GM19438 (cell line): ENCODE measurements around the gene RHOXF2.
"Not testable (repeated sequence)": the region's sequence is repeated elsewhere in the genome, so short reads cannot be mapped to it uniquely, and the experiment has no call there.

Source experiments
- ATAC-seq: cut with Tn5 transposase; IDR thresholded peaks from one replicate; pipeline ENCODE4 v1.9.1; 2021; ENCODE audit warnings: low read depth; ENCODE audit not compliant: unreplicated experiment

Gene RHOXF2

DNA sequence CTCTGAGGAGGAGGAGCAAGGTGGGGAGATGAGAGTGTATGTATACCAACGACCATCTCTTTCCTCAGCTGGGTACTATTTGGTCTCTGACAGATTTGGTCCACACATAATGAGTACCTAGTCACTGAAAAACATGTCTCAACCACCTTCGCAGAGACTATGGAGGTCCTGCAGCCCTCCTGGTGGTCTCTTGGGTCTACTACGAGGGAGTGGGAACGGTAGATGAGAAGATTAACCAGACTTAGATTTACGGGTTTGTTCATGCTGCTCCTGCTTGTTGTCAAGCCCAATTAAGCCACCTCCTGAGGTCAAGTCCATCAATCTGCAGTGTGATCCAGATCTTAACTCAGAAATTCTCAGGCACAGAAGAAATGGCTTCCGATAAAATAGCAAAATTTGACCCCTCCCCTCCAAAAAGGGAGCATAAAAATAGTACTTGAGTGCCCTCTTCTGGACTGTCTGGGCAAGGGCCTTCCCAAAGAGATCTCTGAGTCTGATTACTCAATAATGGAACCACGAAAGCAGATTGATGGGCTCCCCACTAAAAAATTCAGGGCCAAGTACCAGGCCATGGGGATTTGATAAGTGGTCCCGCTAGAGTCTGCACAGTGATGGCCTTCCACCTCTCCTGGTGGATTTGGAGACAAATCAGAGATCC lies 38.3 kb downstream of the RHOXF2 start:
- not testable (repeated sequence) for ATAC-seq

- ATAC-seq: no peak
Measured at GRCh38 chrX:120200851-120201250, 42.4 kb downstream of the RHOXF2 start.

DNA sequence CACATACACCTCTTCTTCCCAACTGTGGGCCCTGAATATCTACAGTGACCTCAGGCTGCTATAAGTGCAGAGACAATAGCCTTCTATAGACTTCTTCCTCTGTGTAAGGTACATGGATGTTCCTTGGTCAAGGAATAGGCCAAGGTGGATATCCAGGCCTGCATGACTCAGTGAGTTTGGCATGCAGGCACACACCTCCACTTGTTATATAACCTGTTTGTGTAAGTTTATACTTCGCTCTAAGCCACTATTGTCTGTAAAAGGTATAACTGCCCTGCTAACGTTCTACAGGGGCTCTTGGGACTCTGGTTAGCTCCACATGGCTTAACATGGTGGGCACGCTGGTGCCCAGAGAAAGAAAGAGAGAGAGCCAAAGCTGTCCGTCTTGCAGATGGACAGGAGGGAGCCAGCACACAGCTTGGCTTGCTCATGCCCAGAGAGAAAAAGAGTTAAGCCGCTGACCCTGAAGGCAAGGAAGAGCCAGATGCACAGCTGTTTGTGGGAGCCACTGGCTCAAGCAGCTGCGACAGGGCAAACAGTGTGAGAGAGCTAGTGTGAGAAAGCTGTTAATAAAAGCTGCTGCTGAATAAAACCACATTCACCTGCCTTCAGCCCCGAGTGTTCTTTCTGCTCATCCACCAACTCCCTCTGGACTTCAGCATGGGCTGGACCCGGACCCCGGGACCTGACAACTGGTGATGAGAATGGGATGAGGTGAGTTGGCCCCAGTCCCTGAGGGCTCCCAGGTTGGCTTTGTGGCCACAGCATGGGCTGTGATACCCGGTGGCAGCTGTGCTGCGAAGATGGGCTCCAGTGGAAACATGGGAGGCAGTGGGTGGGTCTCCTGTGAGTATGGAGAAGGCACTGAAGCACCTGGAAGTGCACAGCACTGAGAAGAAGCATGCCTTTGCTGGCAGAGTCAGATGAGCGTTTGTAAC lies 47.7 kb downstream of the RHOXF2 start:
- ATAC-seq: no peak

- no peak for ATAC-seq
Measured at GRCh38 chrX:120207009-120207605, 48.7 kb downstream of the RHOXF2 start.

DNA sequence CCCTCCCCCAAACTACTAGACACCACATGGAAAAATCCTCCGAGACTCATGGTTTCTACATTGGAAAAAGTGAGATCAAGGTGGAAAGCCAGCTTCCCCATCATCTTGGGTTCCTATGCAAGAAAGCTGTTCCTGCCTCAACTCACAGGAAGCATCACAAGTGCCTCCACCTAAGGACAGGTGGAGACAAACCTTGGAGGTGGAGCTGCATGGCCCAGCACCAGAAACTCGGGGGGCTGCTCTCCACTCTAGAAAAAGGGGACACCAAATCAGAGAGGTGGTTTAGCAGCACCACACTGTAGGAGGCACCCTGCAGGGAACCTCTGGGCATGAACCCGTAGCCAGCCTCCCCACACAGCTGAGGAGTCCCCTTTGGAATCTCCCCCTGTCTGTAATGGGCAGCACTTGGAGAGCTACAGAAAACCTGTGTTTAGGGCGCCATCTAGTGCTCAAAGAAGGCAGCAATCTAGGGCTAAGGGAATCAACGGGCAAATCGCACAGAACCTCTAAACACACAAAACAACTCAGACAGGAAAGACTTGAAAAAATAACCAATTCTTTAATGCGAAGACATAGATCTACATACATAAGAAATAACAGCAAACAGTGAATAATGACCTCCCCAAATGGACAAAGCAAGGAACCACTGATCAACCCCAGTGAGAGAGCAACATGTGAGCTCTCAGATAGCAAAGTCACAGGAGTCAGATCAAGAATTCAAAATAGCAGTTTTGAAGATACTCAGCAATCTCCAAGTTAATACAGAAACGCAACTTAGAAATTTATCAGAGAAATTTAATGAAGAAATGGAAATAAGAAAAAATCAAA lies 55.2 kb downstream of the RHOXF2 start:
- ATAC-seq: no peak
